GM18499 (cell line): Measurements from ENCODE around the gene BABAM2.

Source experiments
- ATAC-seq: cut with Tn5 transposase; IDR thresholded peaks from one replicate; pipeline ENCODE4 v1.9.1; 2021; ENCODE audit warnings: moderate number of reproducible peaks; ENCODE audit not compliant: insufficient read depth, unreplicated experiment

The BABAM2 gene

GRCh38 chr2:27940090-27940671, 49.7 kb downstream of the BABAM2 start:
- ATAC-seq: no peak

DNA sequence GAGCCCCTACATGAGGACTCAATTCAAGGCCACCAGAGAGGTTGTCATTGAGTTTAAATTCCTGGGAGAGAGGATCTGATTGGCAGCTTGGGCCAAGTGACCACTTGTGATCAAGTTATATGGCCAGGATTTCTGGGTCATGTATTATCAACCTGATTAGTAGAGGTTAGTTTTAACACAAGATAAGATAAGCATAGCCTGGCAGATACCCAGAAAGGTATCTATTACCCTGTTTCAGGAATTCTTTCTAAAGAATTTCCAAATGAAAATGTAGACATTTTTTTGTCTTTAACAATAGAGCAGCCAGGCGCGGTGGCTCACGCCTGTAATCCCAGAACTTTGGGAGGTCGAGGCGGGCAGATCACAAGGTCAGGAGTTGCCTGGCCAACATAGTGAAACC, 50.5 kb downstream of the BABAM2 start:
- no peak for ATAC-seq

DNA sequence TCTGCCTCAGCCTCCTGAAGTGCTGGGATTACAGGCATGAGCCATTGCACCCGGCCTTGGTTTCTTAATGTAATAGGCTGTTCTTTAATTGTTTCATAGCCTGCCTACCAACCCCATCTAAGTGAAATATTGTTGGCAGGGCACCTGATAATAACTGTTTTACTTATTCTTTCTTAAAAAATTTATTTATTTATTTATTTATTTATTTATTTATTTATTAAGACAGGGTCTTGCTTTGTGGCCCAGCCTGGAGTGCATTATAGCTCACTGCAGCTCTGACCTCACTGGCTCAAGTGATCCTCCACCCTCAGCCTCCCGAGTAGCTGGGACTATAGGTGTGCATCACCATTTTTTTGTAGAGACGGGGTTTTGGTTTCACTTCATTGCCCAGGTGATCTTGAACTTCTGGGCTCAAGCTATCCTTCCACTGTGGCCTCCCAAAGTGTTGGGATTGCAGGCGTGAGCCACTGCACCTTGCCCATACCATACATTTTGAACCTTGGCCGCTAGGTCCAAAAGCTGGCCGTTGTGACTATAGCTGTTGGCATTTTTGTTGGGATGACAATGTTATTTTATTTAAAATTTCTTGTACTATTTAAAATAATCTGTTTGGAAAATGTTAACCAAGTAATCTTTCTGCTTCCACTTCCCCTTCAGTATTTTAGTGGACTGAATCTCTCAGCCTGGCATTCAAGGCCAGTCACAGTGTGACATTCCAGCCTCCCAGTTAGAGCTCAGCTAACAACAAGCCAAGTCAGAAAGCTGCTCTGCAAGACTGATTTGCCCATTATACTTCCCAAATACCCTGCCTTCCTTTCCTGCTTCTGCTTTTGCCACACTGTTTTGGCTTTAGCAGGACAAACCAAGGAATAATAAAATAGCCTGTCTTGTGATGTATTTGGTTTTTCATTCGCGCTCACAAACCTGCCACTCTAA, 52.4 kb downstream of the BABAM2 start:
- ATAC-seq: no peak

GRCh38 chr2:27946530-27947060, 56.1 kb downstream of the BABAM2 start:
- ATAC-seq: no peak

DNA sequence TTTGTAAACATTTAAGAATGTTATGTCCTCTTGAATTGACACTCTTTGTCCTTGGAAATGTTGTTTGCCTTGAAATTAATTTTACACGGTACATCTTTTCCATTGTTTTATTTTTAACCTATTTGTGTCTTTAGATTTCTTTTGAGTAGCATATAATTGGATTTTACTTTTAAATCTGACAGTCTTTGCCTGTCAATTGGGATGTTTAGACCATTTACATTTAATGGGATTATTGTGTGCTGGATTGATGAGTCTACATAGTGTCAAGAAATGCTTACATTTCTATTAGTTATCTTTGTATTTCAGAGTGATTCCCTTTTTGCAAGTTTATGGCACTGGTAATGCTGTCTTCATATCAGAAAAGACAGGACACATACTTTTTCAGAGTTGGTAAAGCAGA, 61.5 kb downstream of the BABAM2 start:
- ATAC-seq: no peak

GRCh38 chr2:27953077-27953476, 62.5 kb downstream of the BABAM2 start:
- ATAC-seq: no peak

DNA sequence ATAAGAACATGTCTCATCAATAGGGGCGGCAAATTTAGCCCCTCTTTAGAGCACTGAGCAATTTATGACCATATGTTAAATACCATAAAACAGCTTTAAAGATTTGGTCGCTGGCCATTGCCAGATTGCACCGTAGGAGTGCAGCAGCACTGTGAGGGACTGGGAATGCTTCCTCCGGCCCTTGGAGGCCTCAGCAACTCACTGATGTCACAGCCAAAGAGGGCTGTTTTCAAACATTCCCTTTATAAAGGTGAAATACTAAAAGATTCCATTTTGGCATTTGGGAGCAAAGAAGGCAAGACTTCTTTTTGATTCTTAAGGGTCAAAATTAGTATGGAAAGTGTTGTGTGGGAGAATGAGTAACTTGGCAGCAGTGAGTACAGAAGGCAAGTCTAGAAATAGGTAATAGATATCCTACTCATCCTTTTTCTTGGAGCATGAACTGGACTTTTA, 63.7 kb downstream of the BABAM2 start:
- no peak for ATAC-seq

GRCh38 chr2:27954771-27955383, 64.3 kb downstream of the BABAM2 start:
- ATAC-seq: no peak

- ATAC-seq: no peak
Measured at GRCh38 chr2:27955384-27956161, 65.0 kb downstream of the BABAM2 start.

- no peak for ATAC-seq
Measured at GRCh38 chr2:27956888-27957287, 66.4 kb downstream of the BABAM2 start.

GRCh38 chr2:27958711-27959378, 68.3 kb downstream of the BABAM2 start:
- ATAC-seq: no peak

DNA sequence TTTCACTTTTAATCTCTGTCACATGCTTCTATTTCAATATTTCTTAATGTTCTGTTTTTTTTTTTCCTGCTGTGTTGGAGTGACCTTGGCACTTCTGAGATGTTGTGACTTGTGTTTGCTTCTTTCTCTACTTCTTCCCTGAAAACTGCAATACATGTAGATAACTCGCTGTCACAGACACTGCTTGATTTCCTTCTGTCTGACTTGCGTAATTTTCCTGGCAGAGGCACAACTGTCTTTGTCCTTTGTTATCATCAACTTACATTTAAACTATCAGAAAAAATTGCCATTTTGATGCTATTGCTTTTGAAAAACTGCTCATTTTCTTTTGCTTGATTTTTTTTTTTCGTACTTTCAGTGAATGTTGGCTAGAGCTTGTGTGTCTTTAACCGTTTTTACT, 69.0 kb downstream of the BABAM2 start:
- ATAC-seq: no peak

GRCh38 chr2:27960237-27960912, 69.8 kb downstream of the BABAM2 start:
- ATAC-seq: no peak

GRCh38 chr2:27962006-27962405, 71.5 kb downstream of the BABAM2 start:
- no peak for ATAC-seq

GRCh38 chr2:27963472-27963871, 72.9 kb downstream of the BABAM2 start:
- no peak for ATAC-seq

GRCh38 chr2:27964067-27964466, 73.5 kb downstream of the BABAM2 start:
- no peak for ATAC-seq

DNA sequence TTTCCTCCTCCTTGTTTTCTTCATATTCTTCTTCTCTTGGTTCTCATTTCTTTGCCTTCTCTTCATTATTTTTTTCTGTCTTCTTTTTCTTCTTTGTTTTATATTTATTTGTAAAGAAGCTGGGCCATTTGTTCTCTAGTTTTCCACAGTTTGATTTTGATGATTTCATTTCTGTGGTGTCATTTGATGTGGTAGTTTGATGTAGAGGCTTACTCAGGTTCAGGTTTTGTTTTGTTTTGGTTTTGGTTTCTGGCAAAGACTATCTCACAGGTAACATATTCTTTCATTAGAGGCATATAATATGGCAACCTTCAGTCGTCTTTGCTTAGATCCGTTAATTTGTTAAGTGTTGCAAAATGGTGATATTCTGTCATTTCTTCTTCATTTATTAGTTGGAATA, 75.3 kb downstream of the BABAM2 start:
- no peak for ATAC-seq

GRCh38 chr2:27966466-27966865, 75.9 kb downstream of the BABAM2 start:
- ATAC-seq: no peak

DNA sequence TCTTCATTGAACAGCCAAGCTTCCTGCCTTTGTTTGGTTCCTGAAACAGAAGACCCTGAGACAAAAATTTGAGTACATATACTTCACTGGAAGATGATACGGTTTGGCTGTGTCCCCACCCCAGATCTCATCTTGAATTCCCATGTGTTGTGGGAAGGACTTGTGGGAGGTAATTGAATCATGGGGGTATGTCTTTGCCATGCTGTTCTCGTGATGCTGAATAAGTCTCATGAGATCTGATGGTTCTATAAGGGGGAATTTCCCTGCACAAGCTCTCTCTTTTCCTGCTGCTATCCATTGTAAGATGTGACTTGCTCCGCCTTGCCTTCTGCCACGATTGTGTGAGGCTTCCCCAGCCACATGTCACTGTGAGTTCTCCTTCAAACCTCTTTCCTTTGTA, 76.5 kb downstream of the BABAM2 start:
- ATAC-seq: no peak
